Liver (tissue), 9 donors: ENCODE measurements around the gene TAS2R46. TPM values are rescaled to one million over a fixed set of nuclear protein-coding genes. Genes with fewer than 3 reads are reported as not detected.
"Not testable (repeated sequence)": the region's sequence is repeated elsewhere in the genome, so short reads cannot be mapped to it uniquely, and the experiment has no call there.

Source experiments
- DNase-seq: peaks from one replicate; pipeline ENCODE4 v3.0.0-alpha.2; 2017; ENCODE audit warnings: low spot score
- H3K27ac ChIP-seq, 2 donors: one replicate each; pipeline ENCODE4 v1.7.0; 2013; ENCODE audit warnings: inconsistent platforms in 2 of 2, low read length in 2 of 2, control low read depth in 1 of 2, low read depth in 1 of 2, mild to moderate bottlenecking in 1 of 2
- H3K27me3 ChIP-seq, 4 donors: one replicate each; pipeline versions ENCODE4 v1.6.1 to v1.7.0; 2013; ENCODE audit warnings: low read length in 3 of 4, inconsistent platforms in 1 of 4, mild to moderate bottlenecking in 1 of 4, moderate library complexity in 1 of 4; ENCODE audit not compliant: control insufficient read depth in 4 of 4, insufficient read depth in 4 of 4
- H3K36me3 ChIP-seq, 4 donors: one replicate each; pipeline versions ENCODE4 v1.6.1 to v1.7.0; 2013; ENCODE audit warnings: low read length in 3 of 4, mild to moderate bottlenecking in 3 of 4, low read depth in 1 of 4, moderate library complexity in 1 of 4; ENCODE audit not compliant: control insufficient read depth in 4 of 4, insufficient read depth in 3 of 4
- H3K4me1 ChIP-seq, 4 donors: one replicate each; pipeline versions ENCODE4 v1.6.1 to v1.7.0; 2013; ENCODE audit warnings: low read length in 3 of 4, mild to moderate bottlenecking in 3 of 4, moderate library complexity in 1 of 4; ENCODE audit not compliant: control insufficient read depth in 4 of 4, insufficient read depth in 4 of 4
- H3K4me3 ChIP-seq, 3 donors: one replicate each; pipeline versions ENCODE4 v1.6.1 to v1.7.0; 2013; ENCODE audit warnings: low read length in 3 of 3, control low read depth in 1 of 3, low read depth in 1 of 3, mild to moderate bottlenecking in 1 of 3
- H3K9ac ChIP-seq, 2 donors: one replicate each; pipeline ENCODE4 v1.7.0; 2013; ENCODE audit warnings: low read length in 2 of 2, mild to moderate bottlenecking in 2 of 2, moderate library complexity in 2 of 2, control low read depth in 1 of 2, low read depth in 1 of 2
- H3K9me3 ChIP-seq, 4 donors: one replicate each; pipeline versions ENCODE4 v1.6.1 to v1.7.0; 2013; ENCODE audit warnings: low read length in 3 of 4; ENCODE audit not compliant: control insufficient read depth in 4 of 4
- ATF3 ChIP-seq: IDR thresholded peaks from 2 replicates; pipeline ENCODE4 v1.6.1; 2016; ENCODE audit warnings: antibody characterized with exemption
- CTCF ChIP-seq: fragments of 150-350 bp; IDR thresholded peaks from 2 replicates; pipeline ENCODE4 v1.5.1; 2017; ENCODE audit warnings: improper control_type of control experiment, low read depth, low read length; ENCODE audit not compliant: missing input control
- EGR1 ChIP-seq, 2 donors: IDR thresholded peaks; 2 replicates each; pipeline ENCODE4 v1.6.1; 2016 to 2018; ENCODE audit warnings: antibody characterized with exemption in 2 of 2, low read depth in 2 of 2
- FOXA2 ChIP-seq: IDR thresholded peaks from 2 replicates; pipeline ENCODE4 v1.6.1; 2016; ENCODE audit warnings: antibody characterized with exemption
- GABPA ChIP-seq, 2 donors: IDR thresholded peaks in 1 of 2; conservative IDR thresholded peaks in 1 of 2; 2 replicates each; pipeline ENCODE4 v1.6.1; 2016; ENCODE audit warnings: antibody characterized with exemption in 2 of 2, mild to moderate bottlenecking in 1 of 2, moderate library complexity in 1 of 2
- HNF4G ChIP-seq: IDR thresholded peaks from 2 replicates; pipeline ENCODE4 v1.6.1; 2016; ENCODE audit warnings: antibody characterized with exemption
- JUND ChIP-seq, 2 donors: IDR thresholded peaks; 2 replicates each; pipeline ENCODE4 v1.6.1; 2016; ENCODE audit warnings: antibody characterized with exemption in 2 of 2
- MAX ChIP-seq: IDR thresholded peaks from 2 replicates; pipeline ENCODE4 v1.6.1; 2016; ENCODE audit warnings: antibody characterized with exemption
- NR2F2 ChIP-seq: IDR thresholded peaks from 2 replicates; pipeline ENCODE4 v1.6.1; 2016; ENCODE audit warnings: antibody characterized with exemption
- REST ChIP-seq: IDR thresholded peaks from 2 replicates; pipeline ENCODE4 v1.6.1; 2016; ENCODE audit warnings: antibody characterized with exemption, mild to moderate bottlenecking
- RXRA ChIP-seq, 2 donors: IDR thresholded peaks; 2 replicates each; pipeline ENCODE4 v1.6.1; 2017 to 2018; ENCODE audit warnings: antibody characterized with exemption in 2 of 2, mild to moderate bottlenecking in 1 of 2
- SP1 ChIP-seq: IDR thresholded peaks from 2 replicates; pipeline ENCODE4 v1.6.1; 2018; ENCODE audit warnings: antibody characterized with exemption, mild to moderate bottlenecking
- TAF1 ChIP-seq: conservative IDR thresholded peaks from 2 replicates; pipeline ENCODE4 v1.6.1; 2016; ENCODE audit warnings: antibody characterized with exemption, mild to moderate bottlenecking
- YY1 ChIP-seq: IDR thresholded peaks from 2 replicates; pipeline ENCODE4 v1.6.1; 2016; ENCODE audit warnings: antibody characterized with exemption, mild to moderate bottlenecking
- WGBS: extraction: QIAGEN DNeasy Blood & Tissue Kit; methylation state at CpG from one replicate; pipeline ENCODE4 v1.1.7; 2013; 5-methylcytosine and 5-hydroxymethylcytosine counted together
- polyA plus RNA-seq, 2 donors: library from polyadenylated mRNA; stranded (reverse) in 1 of 2; unstranded in 1 of 2; fragments of 200-250 nt in 1 of 2; fragments of >200 nt in 1 of 2; fragmentation: Nextera tagmentation in 1 of 2; extraction: Ambion mirVana in 1 of 2; gene quantifications; one replicate each; pipeline versions ENCODE4 v1.2.1 to v1.2.3, GENCODE V29; 2013 to 2015
- total RNA-seq, 2 donors: library from RNA; depleted of rRNA; stranded (reverse); fragments of >200 nt; gene quantifications; one replicate each; pipeline ENCODE4 v1.2.3, GENCODE V29; 2014
- donor health status: healthy.
- donor health status: healthy.
- donor health status: healthy.
- donor health status: healthy.
- donor health status: healthy.

The TAS2R46 gene
- 1 to 10 TPM; 1.1 to 6.7 TPM for total RNA-seq
- polyA plus RNA-seq: under 1 TPM in 1 of 2 donors, not detected in 1; 0.35 TPM

- not testable (repeated sequence) for H3K27ac ChIP-seq, H3K27me3 ChIP-seq, H3K4me3 ChIP-seq, H3K36me3 ChIP-seq, H3K4me1 ChIP-seq, H3K9ac ChIP-seq, DNase-seq, H3K9me3 ChIP-seq
- 95% methylated on average over 1 of the region's 1 CpG for whole genome bisulfite sequencing
These were observed at the start of gene TAS2R46 for GRCh38 chr12:11062194-11062593. Gene TAS2R46 (minus strand): TSS chr12:11062294. CDS start chr12:11062294, 0 bp downstream.

- H3K27me3 ChIP-seq, H3K4me3 ChIP-seq, H3K9ac ChIP-seq, H3K36me3 ChIP-seq, H3K9me3 ChIP-seq, H3K27ac ChIP-seq, DNase-seq, H3K4me1 ChIP-seq: not testable (repeated sequence)
- 88% methylated on average over 1 of the region's 1 CpG for WGBS
These were observed 49.1 kb upstream of the TAS2R46 start for GRCh38 chr12:11111213-11111612.

- TF ChIP-seq HNF4G (no peak), YY1 (no peak), ATF3 (no peak), JUND (IDR thresholded peaks at IDR 0.05) (no peak), TAF1 (no peak), CTCF (no peak), FOXA2 (no peak), RXRA (IDR thresholded peaks at IDR 0.05) (no peak), GABPA (IDR thresholded peaks at IDR 0.05 in 1 of 2, conservative IDR thresholded peaks at IDR 0.05 in 1 of 2) (no peak), SP1 (no peak), EGR1 (IDR thresholded peaks at IDR 0.05; ENCODE audit: low read depth in 2 of 2) (no peak), REST (no peak), NR2F2 (no peak), MAX (no peak)
- 92% methylated on average over 2 of the region's 2 CpGs for WGBS
- H3K27me3 ChIP-seq: no peaks in the 10 kb centered on the region
- no peak overlapping the region for H3K9ac ChIP-seq
- no peak overlapping the region for H3K27ac ChIP-seq
- peaks cover 0 to 8% (median under 1%) of the 10 kb centered on the region in 4 donors for H3K4me1 ChIP-seq
- no peak overlapping the region for H3K4me3 ChIP-seq
- H3K36me3 ChIP-seq: no peaks in the 10 kb centered on the region
- no peaks in the 10 kb centered on the region for H3K9me3 ChIP-seq
- no peak for DNase-seq
These were observed 46.8 kb upstream of the TAS2R46 start for GRCh38 chr12:11108862-11109261.
